Suprapubic skin (tissue), 4 donors: ENCODE data around the gene TENM3. TPM values are rescaled to one million over a fixed set of nuclear protein-coding genes. Genes with fewer than 3 reads are reported as not detected.

ENCODE experiments used
- DNase-seq, 2 donors: peaks; one replicate each; pipeline ENCODE4 v3.0.0-alpha.2; 2019; ENCODE audit warnings: low spot score in 2 of 2
- H3K27ac ChIP-seq: fragments of 200-600 bp; sonication (generic); one replicate; pipeline ENCODE4 v1.5.1; 2019
- H3K27me3 ChIP-seq: fragments of 200-600 bp; sonication (generic); one replicate; pipeline ENCODE4 v1.5.1; 2019
- H3K36me3 ChIP-seq: fragments of 200-600 bp; sonication (generic); one replicate; pipeline ENCODE4 v1.5.1; 2019
- H3K4me1 ChIP-seq: fragments of 200-600 bp; sonication (generic); one replicate; pipeline ENCODE4 v1.5.1; 2019
- H3K4me3 ChIP-seq: fragments of 200-600 bp; sonication (generic); one replicate; pipeline ENCODE4 v1.5.1; 2019; ENCODE audit warnings: mild to moderate bottlenecking
- H3K9me3 ChIP-seq: fragments of 200-600 bp; sonication (generic); one replicate; pipeline ENCODE4 v1.5.1; 2019
- CTCF ChIP-seq, 2 donors: fragments of 200-600 bp in 1 of 2; fragments of 450-650 bp in 1 of 2; sonication (generic) in 1 of 2; IDR thresholded peaks; one replicate each; pipeline ENCODE4 v1.5.1; 2016 to 2019; ENCODE audit warnings: antibody characterized with exemption in 2 of 2, mild to moderate bottlenecking in 1 of 2, moderate library complexity in 1 of 2
- EP300 ChIP-seq: sonication (generic); formaldehyde crosslinking; IDR thresholded peaks from one replicate; pipeline ENCODE4 v1.6.1; 2017; ENCODE audit warnings: antibody characterized with exemption
- POLR2A ChIP-seq, 2 donors: fragments of 450-650 bp; IDR thresholded peaks; one replicate each; pipeline ENCODE4 v1.6.1; 2017; ENCODE audit warnings: antibody characterized with exemption in 2 of 2, mild to moderate bottlenecking in 2 of 2, moderate library complexity in 2 of 2
- POLR2AphosphoS5 ChIP-seq, 3 donors: sonication (generic); formaldehyde crosslinking; IDR thresholded peaks; one replicate each; pipeline ENCODE4 v1.6.1; 2017; ENCODE audit warnings: antibody characterized with exemption in 3 of 3
- WGBS: methylation state at CpG from one replicate; pipeline ENCODE4 v1.1.5; 2018; 5-methylcytosine and 5-hydroxymethylcytosine counted together
- total RNA-seq, 4 donors: library from RNA; depleted of rRNA; stranded (reverse); fragments of >200 nt; gene quantifications; one replicate each; pipeline ENCODE4 v1.1.0, GENCODE V29; 2016

TENM3 gene
- total RNA-seq, 4 donors from 2014 or later = 0.81 to 2.9 (median 1.8) TPM

- Histone ChIP-seq H3K27me3 (no peaks in the 10 kb centered on the region), H3K4me1 (no peaks in the 10 kb centered on the region), H3K27ac (no peak overlapping the region), H3K36me3 (no peaks in the 10 kb centered on the region), H3K4me3 (no peak overlapping the region), H3K9me3 (no peaks in the 10 kb centered on the region)
- 45% methylated on average over 8 of the region's 8 CpGs for WGBS
- TF ChIP-seq POLR2AphosphoS5 (IDR thresholded peaks at IDR 0.05) (no peak), CTCF (IDR thresholded peaks at IDR 0.05) (no peak), POLR2A (IDR thresholded peaks at IDR 0.05) (no peak), EP300 (no peak)
- no peak for DNase-seq
These were observed 288.5 kb downstream of the TENM3 start for GRCh38 chr4:182531555-182532162.

GRCh38 chr4:182532441-182532840 is 289.2 kb downstream of the TENM3 start:
- Histone ChIP-seq H3K4me3 (no peak overlapping the region), H3K27ac (no peak overlapping the region), H3K9me3 (no peaks in the 10 kb centered on the region), H3K36me3 (no peaks in the 10 kb centered on the region), H3K27me3 (no peaks in the 10 kb centered on the region), H3K4me1 (no peaks in the 10 kb centered on the region)
- 70% methylated on average over 2 of the region's 2 CpGs for WGBS
- TF ChIP-seq POLR2A (IDR thresholded peaks at IDR 0.05) (no peak), CTCF (IDR thresholded peaks at IDR 0.05) (no peak), EP300 (no peak), POLR2AphosphoS5 (IDR thresholded peaks at IDR 0.05) (no peak)
- DNase-seq = no peak

GRCh38 chr4:182533964-182534363 is 290.8 kb downstream of the TENM3 start:
- no peaks in the 10 kb centered on the region for H3K4me1 ChIP-seq
- WGBS = 32% methylated on average over 1 of the region's 1 CpG
- no peak overlapping the region for H3K27ac ChIP-seq

GRCh38 chr4:182536221-182536811 is 293.1 kb downstream of the TENM3 start:
- H3K36me3 ChIP-seq = no peaks in the 10 kb centered on the region
- no peak overlapping the region for H3K27ac ChIP-seq
- no peak for DNase-seq
- no peaks in the 10 kb centered on the region for H3K9me3 ChIP-seq
- WGBS = 77% methylated on average over 8 of the region's 8 CpGs
- H3K4me1 ChIP-seq = no peaks in the 10 kb centered on the region
- no peaks in the 10 kb centered on the region for H3K27me3 ChIP-seq
- TF ChIP-seq CTCF (IDR thresholded peaks at IDR 0.05) (no peak), POLR2AphosphoS5 (IDR thresholded peaks at IDR 0.05) (no peak), EP300 (no peak), POLR2A (IDR thresholded peaks at IDR 0.05) (no peak)
- no peak overlapping the region for H3K4me3 ChIP-seq

More at GRCh38 chr4:182533964-182534363, 290.8 kb downstream of the TENM3 start:
- Histone ChIP-seq H3K27me3 (no peaks in the 10 kb centered on the region), H3K36me3 (no peaks in the 10 kb centered on the region), H3K4me3 (no peak overlapping the region), H3K9me3 (no peaks in the 10 kb centered on the region)
- DNase-seq = no peak
- TF ChIP-seq POLR2A (IDR thresholded peaks at IDR 0.05) (no peak), EP300 (no peak), CTCF (IDR thresholded peaks at IDR 0.05) (no peak), POLR2AphosphoS5 (IDR thresholded peaks at IDR 0.05) (no peak)

- H3K4me1 ChIP-seq = no peaks in the 10 kb centered on the region
- no peak for DNase-seq
- H3K27me3 ChIP-seq = no peaks in the 10 kb centered on the region
- TF ChIP-seq POLR2AphosphoS5 (IDR thresholded peaks at IDR 0.05) = no peak
- no peak for TF ChIP-seq CTCF (IDR thresholded peaks at IDR 0.05)
- no peak for TF ChIP-seq POLR2A (IDR thresholded peaks at IDR 0.05)
- no peak for TF ChIP-seq EP300
- no peak overlapping the region for H3K27ac ChIP-seq
- no peaks in the 10 kb centered on the region for H3K9me3 ChIP-seq
- WGBS = 49% methylated on average over 10 of the region's 10 CpGs
- no peaks in the 10 kb centered on the region for H3K36me3 ChIP-seq
- H3K4me3 ChIP-seq = no peak overlapping the region
These were observed 294.0 kb downstream of the TENM3 start for GRCh38 chr4:182537031-182537795.
